Keratinocyte (primary cell): ENCODE data around the gene DIP2B. TPM values are rescaled to one million over a fixed set of nuclear protein-coding genes. Genes with fewer than 3 reads are reported as not detected.

Source experiments
- DNase-seq: peaks from one replicate; pipeline ENCODE4 v3.0.0-alpha.2; 2011; ENCODE audit warnings: low read depth, missing footprints, low spot score
- FAIRE-seq: peaks from 2 replicates; lab custom pipeline; 2011; peaks lifted over from hg19 to GRCh38; lab: Jason Lieb, UNC
- H2AFZ ChIP-seq: 2 replicates; pipeline ENCODE4 v1.6.0; 2012; ENCODE audit warnings: low read length, control low read depth, inconsistent platforms; ENCODE audit not compliant: control insufficient read depth
- H3K27ac ChIP-seq: 2 replicates; pipeline ENCODE4 v1.5.1; 2011; ENCODE audit warnings: low read length; ENCODE audit not compliant: control insufficient read depth, insufficient read depth
- H3K27me3 ChIP-seq: 3 replicates; pipeline ENCODE4 v1.6.0; 2011; ENCODE audit warnings: low read length; ENCODE audit not compliant: control insufficient read depth, insufficient read depth; ENCODE audit errors: extremely low read depth
- H3K36me3 ChIP-seq, 2 experiments: 2 replicates in 1 of 2; 3 replicates in 1 of 2; pipeline ENCODE4 v1.5.1; 2011; ENCODE audit warnings: low read length in 2 of 2, mild to moderate bottlenecking in 1 of 2; ENCODE audit not compliant: control insufficient read depth in 2 of 2, insufficient read depth in 2 of 2; ENCODE audit errors: extremely low read depth in 1 of 2
- H3K4me1 ChIP-seq: 3 replicates; pipeline ENCODE4 v1.5.1; 2011; ENCODE audit warnings: low read length; ENCODE audit not compliant: control insufficient read depth, insufficient read depth; ENCODE audit errors: extremely low read depth
- H3K4me2 ChIP-seq: 3 replicates; pipeline ENCODE4 v1.6.0; 2011; ENCODE audit warnings: low read depth, low read length; ENCODE audit not compliant: control insufficient read depth, insufficient read depth; ENCODE audit errors: extremely low read depth
- H3K4me3 ChIP-seq, 3 experiments: fragments of 200-600 bp in 1 of 3; sonication (generic) in 1 of 3; 2 replicates in 2 of 3; 3 replicates in 1 of 3; pipeline ENCODE4 v1.5.1; 2011 to 2016; ENCODE audit warnings: low read length in 3 of 3, mild to moderate bottlenecking in 3 of 3, control low read depth in 2 of 3, inconsistent platforms in 1 of 3, low read depth in 1 of 3, mixed read lengths in 1 of 3, mixed run types in 1 of 3, moderate library complexity in 1 of 3; ENCODE audit not compliant: control insufficient read depth in 2 of 3, insufficient read depth in 2 of 3; ENCODE audit errors: extremely low read depth in 1 of 3
- H3K79me2 ChIP-seq: 2 replicates; pipeline ENCODE4 v1.6.0; 2012; ENCODE audit warnings: low read length; ENCODE audit not compliant: control insufficient read depth, insufficient read depth
- H3K9ac ChIP-seq: 3 replicates; pipeline ENCODE4 v1.6.0; 2011; ENCODE audit warnings: low read length; ENCODE audit not compliant: control insufficient read depth, insufficient read depth; ENCODE audit errors: extremely low read depth
- H3K9me1 ChIP-seq: 3 replicates; pipeline ENCODE4 v1.6.0; 2011; ENCODE audit warnings: low read length; ENCODE audit not compliant: control insufficient read depth, insufficient read depth; ENCODE audit errors: extremely low read depth
- H3K9me3 ChIP-seq: 2 replicates; pipeline ENCODE4 v1.5.1; 2012; ENCODE audit warnings: low read depth, low read length; ENCODE audit not compliant: control insufficient read depth
- H4K20me1 ChIP-seq: 3 replicates; pipeline ENCODE4 v1.6.0; 2011; ENCODE audit warnings: low read length; ENCODE audit not compliant: control insufficient read depth, insufficient read depth; ENCODE audit errors: extremely low read depth
- EZH2 ChIP-seq: IDR thresholded peaks from one replicate; pipeline ENCODE4 v1.6.1; 2012; ENCODE audit warnings: inconsistent platforms, mild to moderate bottlenecking, low read length, moderate library complexity
- dilution Hi-C: fragments of 300-500 bp; cut with MboI; formaldehyde crosslinking; loops from one replicate; pipeline ENCODE4 v1.7.0; 2020; ENCODE audit warnings: low sequenced_read_pairs; ENCODE audit not compliant: extremely low pct_ligation_motif_present
- polyA plus RNA-seq, 5 experiments: library from polyadenylated mRNA; depleted of rRNA in 3 of 5; stranded (reverse) in 3 of 5; stranded (forward) in 1 of 5; unstranded in 1 of 5; fragments of >200 nt; gene quantifications; 1 replicate in 1 of 5; 2 replicates in 3 of 5; 3 replicates in 1 of 5; pipeline versions ENCODE4 v1.2.1 to v1.2.3, GENCODE V29; 2011 to 2012; ENCODE audit warnings: missing spikeins in 2 of 5, low read depth in 1 of 5, low replicate concordance in 1 of 5
- TF ChIP-seq, protein P1 (sequence below), 3 experiments: IDR thresholded peaks in 1 of 3; conservative IDR thresholded peaks in 1 of 3; optimal IDR thresholded peaks in 1 of 3; 2 replicates in 2 of 3; 3 replicates in 1 of 3; pipeline versions ENCODE3 to v1.5.1; 2011; ENCODE audit warnings: low read length in 3 of 3, mild to moderate bottlenecking in 3 of 3, moderate library complexity in 2 of 3, control low read depth in 1 of 3, inconsistent platforms in 1 of 3; ENCODE audit not compliant: insufficient read depth in 2 of 3; ENCODE audit errors: extremely low read depth in 1 of 3

DIP2B gene
- polyA plus RNA-seq, 1 donor (not counting 4 experiments of a cell fraction or from before 2014, with no cell fraction given): 30.2 TPM

- dilution Hi-C loops: no loop called here
Observed at GRCh38 chr12:50598321-50598862, 93.6 kb downstream of the DIP2B start.

DNA sequence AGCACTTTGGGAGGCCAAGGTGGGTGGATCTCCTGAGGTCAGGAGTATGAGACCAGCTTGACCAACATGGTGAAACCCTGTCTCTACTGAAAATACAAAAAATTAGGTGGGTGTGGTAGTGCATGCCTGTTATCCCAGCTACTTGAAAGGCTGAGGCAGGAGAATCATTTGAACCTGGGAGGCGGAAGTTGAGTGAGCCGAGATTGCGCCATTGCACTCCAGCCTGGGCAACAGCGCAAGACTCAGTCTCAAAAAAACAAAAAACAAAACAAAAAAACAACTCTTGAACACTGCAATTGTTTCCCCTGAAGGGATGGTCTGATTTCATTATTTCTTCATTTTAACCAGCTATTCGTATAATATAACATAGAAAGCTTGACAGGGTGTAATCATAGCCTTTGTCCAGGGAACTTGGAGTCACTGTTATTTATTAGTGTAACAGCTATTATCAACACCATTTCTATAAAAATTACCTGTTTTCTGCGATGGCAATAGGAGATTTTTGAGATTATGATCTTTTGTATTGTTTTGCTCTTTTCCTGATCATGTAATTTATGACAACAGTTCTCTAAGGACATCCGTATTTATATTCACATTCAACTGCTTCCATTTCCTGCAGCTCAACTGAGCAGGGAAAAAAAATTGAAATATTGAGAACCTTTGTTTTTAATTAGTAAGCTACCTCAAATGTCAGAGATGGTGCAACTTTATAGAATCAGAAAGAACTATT, 94.7 kb downstream of the DIP2B start:
- Histone ChIP-seq H3K9ac (no peak overlapping the region), H3K4me2 (no peak overlapping the region), H3K36me3 (no peaks in the 10 kb centered on the region), H3K27me3 (no peaks in the 10 kb centered on the region), H3K4me1 (peaks cover 17% of the 10 kb centered on the region), H2AFZ (no peak overlapping the region), H4K20me1 (no peaks in the 10 kb centered on the region), H3K79me2 (peaks cover 61% of the 10 kb centered on the region), H3K27ac (no peak overlapping the region), H3K4me3 (no peak overlapping the region), H3K9me1 (no peaks in the 10 kb centered on the region), H3K9me3 (no peaks in the 10 kb centered on the region)
- TF ChIP-seq EZH2: no peak
- TF ChIP-seq, protein P1, sequence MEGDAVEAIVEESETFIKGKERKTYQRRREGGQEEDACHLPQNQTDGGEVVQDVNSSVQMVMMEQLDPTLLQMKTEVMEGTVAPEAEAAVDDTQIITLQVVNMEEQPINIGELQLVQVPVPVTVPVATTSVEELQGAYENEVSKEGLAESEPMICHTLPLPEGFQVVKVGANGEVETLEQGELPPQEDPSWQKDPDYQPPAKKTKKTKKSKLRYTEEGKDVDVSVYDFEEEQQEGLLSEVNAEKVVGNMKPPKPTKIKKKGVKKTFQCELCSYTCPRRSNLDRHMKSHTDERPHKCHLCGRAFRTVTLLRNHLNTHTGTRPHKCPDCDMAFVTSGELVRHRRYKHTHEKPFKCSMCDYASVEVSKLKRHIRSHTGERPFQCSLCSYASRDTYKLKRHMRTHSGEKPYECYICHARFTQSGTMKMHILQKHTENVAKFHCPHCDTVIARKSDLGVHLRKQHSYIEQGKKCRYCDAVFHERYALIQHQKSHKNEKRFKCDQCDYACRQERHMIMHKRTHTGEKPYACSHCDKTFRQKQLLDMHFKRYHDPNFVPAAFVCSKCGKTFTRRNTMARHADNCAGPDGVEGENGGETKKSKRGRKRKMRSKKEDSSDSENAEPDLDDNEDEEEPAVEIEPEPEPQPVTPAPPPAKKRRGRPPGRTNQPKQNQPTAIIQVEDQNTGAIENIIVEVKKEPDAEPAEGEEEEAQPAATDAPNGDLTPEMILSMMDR (optimal IDR thresholded peaks at IDR 0.05 in 1 of 3, IDR thresholded peaks at IDR 0.05 in 1 of 3, conservative IDR thresholded peaks at IDR 0.05 in 1 of 3; ENCODE audit: extremely low read depth in 1 of 3, insufficient read depth in 2 of 3, low read length in 3 of 3): no peak
- FAIRE-seq (no peak), DNase-seq (no peak)
- dilution Hi-C loops: no loop called here

More at GRCh38 chr12:50598321-50598862, 93.6 kb downstream of the DIP2B start:
- Histone ChIP-seq H3K79me2 (peaks cover 57% of the 10 kb centered on the region), H3K9me1 (no peaks in the 10 kb centered on the region), H4K20me1 (no peaks in the 10 kb centered on the region), H3K27me3 (no peaks in the 10 kb centered on the region), H3K4me1 (peaks cover 17% of the 10 kb centered on the region), H3K27ac (peak overlapping the region; percentile 77), H2AFZ (no peak overlapping the region), H3K9me3 (no peaks in the 10 kb centered on the region), H3K4me3 (no peak overlapping the region), H3K9ac (peak overlapping the region; percentile 14), H3K36me3 (no peaks in the 10 kb centered on the region), H3K4me2 (no peak overlapping the region)
- DNase-seq (no peak), FAIRE-seq (no peak)
- TF ChIP-seq, protein P1 (optimal IDR thresholded peaks at IDR 0.05 in 1 of 3, IDR thresholded peaks at IDR 0.05 in 1 of 3, conservative IDR thresholded peaks at IDR 0.05 in 1 of 3; ENCODE audit: extremely low read depth in 1 of 3, insufficient read depth in 2 of 3, low read length in 3 of 3): no peak
- TF ChIP-seq EZH2: no peak
